ENCODE data around the gene TP53INP2. TPM values are rescaled to one million over a fixed set of nuclear protein-coding genes. Genes with fewer than 3 reads are reported as not detected.

TP53INP2 gene
- total and polyA plus RNA-seq, 2 of the 4 experiments (the other 2 are of a cell fraction), result 1.3 to 7.4 TPM

DNA sequence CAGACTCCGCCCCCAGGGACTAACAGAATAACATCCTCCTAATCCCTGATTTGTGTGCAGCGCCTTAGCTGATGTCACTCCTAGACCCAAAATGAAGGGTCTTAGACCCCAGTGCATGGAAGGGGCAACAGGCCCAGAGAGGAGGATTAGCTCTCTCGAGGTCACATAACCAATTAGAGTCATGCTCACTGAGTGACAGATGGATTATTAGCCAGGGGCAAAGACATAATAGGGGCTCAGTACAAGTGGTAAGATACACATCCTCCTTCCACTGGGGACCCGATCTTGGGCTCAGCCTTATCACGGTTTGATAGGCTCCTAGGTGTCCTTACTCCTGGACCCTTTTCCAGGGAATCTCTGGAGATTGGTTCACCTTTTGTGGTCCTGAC, 858 bp downstream of the TP53INP2 start:
- Histone ChIP-seq H3K4me2 (ENCODE audit: low read depth, low read length) (peak overlapping the region; percentile 70), H3K23ac (ENCODE audit: low read depth, low read length) (peak overlapping the region; percentile 48), H3K9me3 (ENCODE audit: control insufficient read depth, insufficient read depth, low read length) (no peaks in the 10 kb centered on the region), H3K9me1 (ENCODE audit: insufficient read depth, low read length) (peaks cover 9% of the 10 kb centered on the region; the same call in 1 of the 2 replicates), H2AFZ (replicated peaks; ENCODE audit: low read length, poor library complexity) (peak overlapping the region; percentile 96), H3K9ac (ENCODE audit: low read depth, low read length) (peak overlapping the region; percentile 72), H3K4ac (ENCODE audit: low read depth, low read length) (peak overlapping the region; percentile 75), H3K4me1 (ENCODE audit: control insufficient read depth, insufficient read depth, low read length) (peaks cover 8% of the 10 kb centered on the region), H4K20me1 (ENCODE audit: insufficient read depth, low read length) (0 out of 2 replicates have a peak, but pooled peaks cover 3% of the 10 kb centered on the region), H2BK20ac (ENCODE audit: low read depth, low read length) (no peak overlapping the region), H2BK15ac (ENCODE audit: low read depth, low read length) (no peak overlapping the region), H4K8ac (ENCODE audit: low read depth in 2 of 2, low read length in 2 of 2) (peak overlapping the region in 1 of 2 experiments; percentile 83; a peak in 3 of 4 replicates), H2BK5ac (ENCODE audit: low read depth, low read length, poor library complexity, severe bottlenecking) (no peak overlapping the region), H3K79me1 (ENCODE audit: low read depth in 1 of 2, low read length in 2 of 2) (peaks cover 0 to 33% of the 10 kb centered on the region in 2 experiments; a peak in 2 of 4 replicates), H3K56ac (ENCODE audit: extremely low read depth, insufficient read depth, low read length) (no peak overlapping the region), H3K27ac (ENCODE audit: insufficient read depth, low read length) (peak overlapping the region; percentile 56), H3K27me3 (ENCODE audit: control insufficient read depth, insufficient read depth, low read length) (no peaks in the 10 kb centered on the region), H2AK9ac (replicated peaks; ENCODE audit: low read depth, low read length, poor library complexity) (peak overlapping the region; percentile 66), H3K18ac (ENCODE audit: low read depth, low read length) (peak overlapping the region; percentile 38; the same call in 1 of the 2 replicates), H3K14ac (replicated peaks; ENCODE audit: low read depth, low read length) (peak overlapping the region; percentile 69), H3K36me3 (ENCODE audit: control insufficient read depth, insufficient read depth, low read length) (no peaks in the 10 kb centered on the region), H2BK120ac (ENCODE audit: low read depth, low read length) (peak overlapping the region; percentile 23; the same call in 1 of the 2 replicates), H4K5ac (ENCODE audit: low read depth, low read length) (peak overlapping the region; percentile 4), H3K4me3 (ENCODE audit: insufficient read depth, low read depth, low read length) (peak overlapping the region; percentile 69), H2AK5ac (ENCODE audit: low read depth, low read length) (peak overlapping the region; percentile 72; the same call in 1 of the 2 replicates), H4K91ac (ENCODE audit: insufficient read depth, low read depth, low read length) (peak overlapping the region; percentile 29; the same call in 1 of the 2 replicates)
- in situ Hi-C loops (cut with MboI; ENCODE audit: low sequenced_read_pairs), result no loop called here
- WGBS, 2 experiments (ENCODE audit: extremely low coverage in 2 of 2, insufficient read length in 1 of 2), result 60% methylated on average over 1 of the region's 5 CpGs; no CpG with 5 or more reads in 1 of the 2 experiments
- CTCF ChIA-PET, result no interaction called here
- no peak for TF ChIP-seq RCOR1 (IDR thresholded peaks at IDR 0.05; ENCODE audit: insufficient replicate concordance, low read length)
- no peak for TF ChIP-seq CEBPB (IDR thresholded peaks at IDR 0.05; ENCODE audit: low read depth, low read length)
- TF ChIP-seq FOS (IDR thresholded peaks at IDR 0.05; ENCODE audit: low read depth, low read length), result no peak
- TF ChIP-seq, protein P1, sequence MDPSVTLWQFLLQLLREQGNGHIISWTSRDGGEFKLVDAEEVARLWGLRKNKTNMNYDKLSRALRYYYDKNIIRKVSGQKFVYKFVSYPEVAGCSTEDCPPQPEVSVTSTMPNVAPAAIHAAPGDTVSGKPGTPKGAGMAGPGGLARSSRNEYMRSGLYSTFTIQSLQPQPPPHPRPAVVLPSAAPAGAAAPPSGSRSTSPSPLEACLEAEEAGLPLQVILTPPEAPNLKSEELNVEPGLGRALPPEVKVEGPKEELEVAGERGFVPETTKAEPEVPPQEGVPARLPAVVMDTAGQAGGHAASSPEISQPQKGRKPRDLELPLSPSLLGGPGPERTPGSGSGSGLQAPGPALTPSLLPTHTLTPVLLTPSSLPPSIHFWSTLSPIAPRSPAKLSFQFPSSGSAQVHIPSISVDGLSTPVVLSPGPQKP (IDR thresholded peaks at IDR 0.05; ENCODE audit: borderline replicate concordance, low read depth, low read length), result no peak
- no peak for TF ChIP-seq RFX5 (IDR thresholded peaks at IDR 0.05; ENCODE audit: low read depth, low read length)
- TF ChIP-seq CHD1 (IDR thresholded peaks at IDR 0.05; ENCODE audit: low read depth, low read length), result no peak
- TF ChIP-seq, protein P2, sequence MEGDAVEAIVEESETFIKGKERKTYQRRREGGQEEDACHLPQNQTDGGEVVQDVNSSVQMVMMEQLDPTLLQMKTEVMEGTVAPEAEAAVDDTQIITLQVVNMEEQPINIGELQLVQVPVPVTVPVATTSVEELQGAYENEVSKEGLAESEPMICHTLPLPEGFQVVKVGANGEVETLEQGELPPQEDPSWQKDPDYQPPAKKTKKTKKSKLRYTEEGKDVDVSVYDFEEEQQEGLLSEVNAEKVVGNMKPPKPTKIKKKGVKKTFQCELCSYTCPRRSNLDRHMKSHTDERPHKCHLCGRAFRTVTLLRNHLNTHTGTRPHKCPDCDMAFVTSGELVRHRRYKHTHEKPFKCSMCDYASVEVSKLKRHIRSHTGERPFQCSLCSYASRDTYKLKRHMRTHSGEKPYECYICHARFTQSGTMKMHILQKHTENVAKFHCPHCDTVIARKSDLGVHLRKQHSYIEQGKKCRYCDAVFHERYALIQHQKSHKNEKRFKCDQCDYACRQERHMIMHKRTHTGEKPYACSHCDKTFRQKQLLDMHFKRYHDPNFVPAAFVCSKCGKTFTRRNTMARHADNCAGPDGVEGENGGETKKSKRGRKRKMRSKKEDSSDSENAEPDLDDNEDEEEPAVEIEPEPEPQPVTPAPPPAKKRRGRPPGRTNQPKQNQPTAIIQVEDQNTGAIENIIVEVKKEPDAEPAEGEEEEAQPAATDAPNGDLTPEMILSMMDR (conservative IDR thresholded peaks at IDR 0.05; ENCODE audit: low read depth, low read length), result no peak
- TF ChIP-seq MXI1 (IDR thresholded peaks at IDR 0.05; ENCODE audit: borderline replicate concordance, low read depth, low read length), result no peak
- no peak for TF ChIP-seq NFE2L2 (IDR thresholded peaks at IDR 0.05; ENCODE audit: low read depth, low read length)
- no peak for TF ChIP-seq SMC3 (IDR thresholded peaks at IDR 0.05; ENCODE audit: low read depth, low read length)
- ATAC-seq (ENCODE audit: low read depth), result no peak
- intact Hi-C loops (cut with micrococcal nuclease), result loop anchor here (5.0 kb wide), 3 partner anchors 62 to 393 kb away; no protein-coding TSS in a partner anchor
- BruUV-seq (replicated peaks), result no TSS peak
- POLR2A ChIA-PET (ENCODE audit: unreplicated experiment), result interaction anchor here (0.6 kb wide), 1 partner anchor 57 kb away, joined by 3 read pairs; no protein-coding TSS in a partner anchor
- dilution Hi-C loops (cut with HindIII; ENCODE audit: low sequenced_read_pairs, unreplicated experiment), result no loop called here
- no peak for DNase-seq
